Activated CD4-positive, alpha-beta T cell treated with anti-CD3 and anti-CD28 coated beads for 1 hour (primary cell): ENCODE data around the gene SKAP1.
"Not testable (repeated sequence)": the region's sequence is repeated elsewhere in the genome, so short reads cannot be mapped to it uniquely, and the experiment has no call there.

Experiments
- DNase-seq: peaks from one replicate; pipeline ENCODE4 v3.0.0-alpha.2; 2020

Gene SKAP1

GRCh38 chr17:48313096-48313755 is 116.8 kb downstream of the SKAP1 start:
- no peak for DNase-seq

- DNase-seq = no peak
These were observed 118.7 kb downstream of the SKAP1 start for GRCh38 chr17:48311324-48311723.

- DNase-seq = no peak
These were observed 119.2 kb downstream of the SKAP1 start for GRCh38 chr17:48310748-48311213.

DNA sequence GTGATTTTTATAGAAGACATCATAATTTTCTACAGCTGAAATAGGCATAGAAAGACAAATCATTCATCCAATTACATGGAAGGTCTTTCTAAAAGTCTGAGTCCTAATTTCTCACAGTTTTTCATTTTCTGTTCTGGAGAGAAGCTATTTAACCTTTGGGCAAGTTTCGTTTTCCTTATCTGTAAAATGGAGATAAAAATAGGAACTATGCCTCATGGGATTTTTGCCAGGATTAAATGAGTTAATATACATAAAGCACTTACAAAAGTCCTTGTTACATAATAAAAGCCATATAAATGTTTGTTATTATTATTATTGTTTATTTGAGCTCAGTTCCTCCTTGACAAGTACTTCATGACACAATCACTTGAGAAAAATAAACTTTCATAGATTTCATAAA is 121.4 kb downstream of the SKAP1 start:
- no peak for DNase-seq

- DNase-seq = peak; percentile 25
These were observed 122.1 kb downstream of the SKAP1 start for GRCh38 chr17:48307814-48308411.

GRCh38 chr17:48307255-48307654 is 122.8 kb downstream of the SKAP1 start:
- no peak for DNase-seq

DNA sequence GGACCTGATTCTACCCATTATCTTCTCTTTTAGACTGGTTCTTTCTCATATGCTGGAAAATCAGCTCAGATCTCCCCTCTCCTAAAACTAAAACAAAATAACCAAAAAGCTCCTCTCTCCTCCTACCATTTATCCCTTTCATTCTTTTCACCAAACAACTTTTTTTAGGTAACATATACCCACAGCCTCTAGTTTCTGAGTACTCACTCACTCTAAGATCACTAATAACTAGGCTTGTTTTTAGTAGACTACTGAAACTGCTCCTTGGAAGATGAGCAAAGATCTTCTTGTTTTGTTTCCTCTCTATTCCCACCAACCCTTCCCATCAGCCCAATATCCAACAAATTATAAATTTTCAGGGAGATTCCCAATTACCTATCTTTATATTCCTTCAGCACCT is 129.0 kb downstream of the SKAP1 start:
- no peak for DNase-seq

DNA sequence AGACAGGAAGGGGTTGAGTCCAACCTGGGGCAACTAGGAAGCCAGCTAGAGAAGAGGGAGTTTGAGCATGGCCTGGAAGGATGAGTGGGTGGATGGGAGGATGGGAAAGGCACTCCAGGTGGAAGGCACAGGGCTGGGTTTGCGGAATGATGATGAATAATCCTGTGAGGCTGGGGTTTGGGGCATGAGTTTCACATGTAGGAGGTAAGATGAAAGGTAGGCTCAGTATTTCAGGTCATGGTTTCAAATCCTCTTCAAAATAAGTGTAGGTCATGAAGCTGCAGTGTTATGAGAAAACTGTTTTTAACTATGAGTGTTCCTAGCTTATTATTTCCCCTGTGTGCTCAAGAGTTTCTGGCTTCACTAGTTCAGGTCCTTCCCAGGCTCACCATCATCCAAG is 130.3 kb downstream of the SKAP1 start:
- DNase-seq = no peak

GRCh38 chr17:48297825-48298224 is 132.2 kb downstream of the SKAP1 start:
- DNase-seq = no peak

DNA sequence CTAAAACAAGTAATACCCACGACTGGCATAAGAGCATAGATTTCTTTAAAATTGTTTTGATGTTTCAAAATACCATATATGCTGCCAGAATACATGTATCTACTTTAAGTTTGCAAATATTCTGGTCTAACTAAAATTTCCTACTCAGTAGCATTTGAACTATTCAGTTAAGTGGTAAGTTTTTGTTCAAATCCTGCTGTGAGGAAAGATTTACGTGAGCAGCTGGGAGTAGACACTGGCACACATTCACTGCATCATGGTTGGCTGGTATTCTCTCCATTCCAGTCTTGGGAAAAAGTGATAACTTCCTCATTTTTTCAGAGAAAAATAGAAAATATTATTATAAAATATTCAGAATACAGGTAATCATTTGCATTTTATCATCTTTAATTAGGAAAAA is 133.6 kb downstream of the SKAP1 start:
- no peak for DNase-seq

- DNase-seq = no peak
These were observed 134.4 kb downstream of the SKAP1 start for GRCh38 chr17:48295362-48296288.

- no peak for DNase-seq
These were observed 135.1 kb downstream of the SKAP1 start for GRCh38 chr17:48294806-48295361.

DNA sequence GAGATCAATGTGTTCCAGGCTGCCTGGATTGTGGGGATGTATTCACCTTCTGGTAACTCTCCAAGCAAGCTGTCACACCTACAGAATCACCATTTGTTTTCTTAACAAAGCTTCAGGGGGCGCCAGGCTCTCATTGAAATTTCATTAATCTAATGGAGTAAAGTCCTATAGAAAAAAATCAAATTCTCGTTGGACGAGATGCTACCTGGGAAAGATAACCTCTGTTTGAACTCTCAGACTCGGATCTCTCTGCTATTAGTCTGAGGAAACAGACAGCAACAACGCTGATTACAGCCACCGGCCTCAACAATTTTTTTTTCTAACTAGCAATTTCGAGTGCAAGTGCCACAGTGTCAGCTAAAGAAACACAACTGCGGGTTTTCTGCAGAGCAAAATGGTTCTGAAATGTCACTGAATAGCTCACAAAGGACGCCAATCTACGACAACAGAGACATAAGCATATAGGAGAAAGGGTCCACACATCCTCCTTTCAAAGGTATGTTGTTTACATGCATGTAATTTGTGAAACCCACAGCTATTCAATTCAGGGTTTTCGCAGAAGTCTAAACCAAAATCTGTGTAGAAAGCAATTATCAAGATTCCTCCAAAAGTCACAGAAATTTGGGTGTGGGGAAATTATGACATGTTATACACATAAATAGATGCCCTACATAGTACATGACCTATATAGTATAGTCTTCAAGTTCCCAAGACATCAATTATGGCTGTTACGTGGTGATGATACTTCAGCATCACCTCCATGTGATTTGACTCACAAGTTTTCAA is 135.8 kb downstream of the SKAP1 start:
- no peak for DNase-seq

GRCh38 chr17:48293319-48294019 is 136.5 kb downstream of the SKAP1 start:
- no peak for DNase-seq

- DNase-seq = no peak
These were observed 139.6 kb downstream of the SKAP1 start for GRCh38 chr17:48290378-48290777.

- DNase-seq = not testable (repeated sequence)
These were observed 143.1 kb downstream of the SKAP1 start for GRCh38 chr17:48286917-48287316.

DNA sequence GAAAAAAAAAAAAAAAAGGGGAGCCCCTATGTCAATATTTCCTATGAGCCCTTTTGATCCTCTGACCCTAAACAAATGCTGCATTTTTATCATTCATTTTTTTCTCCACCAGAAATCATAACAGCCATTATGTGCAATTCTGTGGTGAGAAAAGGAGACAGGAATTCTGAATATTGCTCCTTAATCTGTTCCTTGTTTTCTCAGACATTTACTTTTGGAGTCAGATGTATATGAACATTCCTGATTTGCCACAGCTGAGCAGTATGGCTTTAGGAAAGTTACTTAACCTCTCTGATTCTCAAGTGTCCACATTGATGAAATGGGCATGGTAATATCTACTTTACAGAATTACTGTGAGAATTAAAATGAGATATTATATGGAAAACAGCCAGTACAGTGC is 144.4 kb downstream of the SKAP1 start:
- no peak for DNase-seq

DNA sequence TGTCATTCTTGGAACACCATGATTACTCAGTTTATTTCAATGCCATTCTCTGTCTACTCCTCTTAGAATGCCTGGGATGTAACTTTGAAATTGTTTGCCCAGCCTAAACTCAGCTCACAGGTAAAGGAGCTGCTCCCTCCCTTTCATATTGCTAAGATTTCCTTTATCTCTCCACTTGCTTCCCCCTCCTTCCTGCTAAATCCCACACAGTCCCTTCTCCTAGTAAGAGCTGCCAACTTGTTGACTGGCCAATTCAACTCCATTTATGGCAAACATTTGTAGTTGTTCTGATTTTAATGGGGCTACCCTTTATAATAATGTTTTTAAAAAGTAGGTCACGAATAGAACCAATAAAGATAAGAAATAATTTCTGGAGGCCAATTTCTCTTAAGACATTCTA is 146.1 kb downstream of the SKAP1 start:
- DNase-seq = no peak

DNA sequence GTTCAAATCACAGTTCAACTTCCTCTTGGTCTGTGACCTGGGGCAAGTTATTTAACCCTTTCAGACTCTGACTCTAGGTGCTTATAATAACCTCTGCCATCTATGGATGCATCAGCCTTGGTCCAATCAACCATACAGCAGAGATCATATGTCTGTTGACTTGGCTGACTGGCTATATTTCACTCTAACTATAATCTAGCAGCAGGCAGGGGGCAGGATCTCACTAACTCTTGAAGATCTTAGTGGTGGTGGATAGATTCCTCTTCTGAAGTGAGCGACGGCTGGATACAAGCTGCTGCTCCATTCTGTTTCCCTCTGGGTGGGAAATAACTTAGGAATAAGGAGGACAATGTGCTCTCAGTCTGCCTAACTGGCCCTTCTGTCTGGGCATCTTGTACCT is 146.6 kb downstream of the SKAP1 start:
- DNase-seq = no peak

- no peak for DNase-seq
These were observed 147.7 kb downstream of the SKAP1 start for GRCh38 chr17:48282303-48282702.

- DNase-seq = no peak
These were observed 151.1 kb downstream of the SKAP1 start for GRCh38 chr17:48278760-48279491.
